Adipocyte (in vitro differentiated cells): ENCODE measurements around the gene USP8.
"Not testable (repeated sequence)": the region's sequence is repeated elsewhere in the genome, so short reads cannot be mapped to it uniquely, and the experiment has no call there.

Source experiments
- DNase-seq: peaks from one replicate; pipeline ENCODE4 v3.0.0-alpha.2; 2015; ENCODE audit warnings: low read depth
- H3K27me3 ChIP-seq: replicated peaks from 2 replicates; pipeline ENCODE4 v1.7.0; 2013; ENCODE audit warnings: mild to moderate bottlenecking, low read length, moderate library complexity; ENCODE audit not compliant: control insufficient read depth, insufficient read depth
- H3K36me3 ChIP-seq: 2 replicates; pipeline ENCODE4 v1.7.0; 2013; ENCODE audit warnings: low read length, mild to moderate bottlenecking, moderate library complexity; ENCODE audit not compliant: control insufficient read depth, insufficient read depth, severe bottlenecking
- H3K4me1 ChIP-seq: 2 replicates; pipeline ENCODE4 v1.7.0; 2013; ENCODE audit warnings: mild to moderate bottlenecking, low read length, moderate library complexity; ENCODE audit not compliant: control insufficient read depth, insufficient read depth
- H3K4me3 ChIP-seq: 2 replicates; pipeline ENCODE4 v1.7.0; 2013; ENCODE audit warnings: mild to moderate bottlenecking, low read length, moderate library complexity
- H3K9ac ChIP-seq: 2 replicates; pipeline ENCODE4 v1.7.0; 2013; ENCODE audit warnings: mild to moderate bottlenecking, low read length, moderate library complexity
- H3K9me3 ChIP-seq: 2 replicates; pipeline ENCODE4 v1.7.0; 2013; ENCODE audit warnings: mild to moderate bottlenecking, low read length, moderate library complexity; ENCODE audit not compliant: control insufficient read depth

USP8 gene

DNA sequence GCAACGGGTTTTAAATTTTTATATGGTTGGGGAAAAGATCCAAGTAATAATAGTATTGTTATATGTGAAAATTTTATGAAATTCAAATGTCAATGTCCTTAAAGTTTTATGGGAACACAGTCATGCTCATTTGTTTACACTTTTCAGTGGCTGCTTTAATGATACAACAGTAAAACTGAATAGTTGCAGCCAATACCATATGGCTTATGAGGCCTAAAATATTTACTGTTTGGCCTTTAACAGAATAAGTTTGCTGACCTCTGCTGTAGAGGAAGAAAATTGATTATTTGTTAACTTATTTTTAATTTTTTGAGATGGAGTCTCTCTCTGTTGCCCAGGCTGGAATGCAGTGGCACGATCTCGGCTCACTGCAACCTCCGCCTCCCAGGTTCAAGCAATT lies 77.6 kb downstream of the USP8 start:
- no peak overlapping the region for H3K9ac ChIP-seq
- peaks cover 63% of the 10 kb centered on the region for H3K36me3 ChIP-seq
- H3K4me1 ChIP-seq = no peaks in the 10 kb centered on the region
- no peak for DNase-seq
- H3K4me3 ChIP-seq = no peak overlapping the region
- no peaks in the 10 kb centered on the region for H3K27me3 ChIP-seq
- H3K9me3 ChIP-seq = no peaks in the 10 kb centered on the region

DNA sequence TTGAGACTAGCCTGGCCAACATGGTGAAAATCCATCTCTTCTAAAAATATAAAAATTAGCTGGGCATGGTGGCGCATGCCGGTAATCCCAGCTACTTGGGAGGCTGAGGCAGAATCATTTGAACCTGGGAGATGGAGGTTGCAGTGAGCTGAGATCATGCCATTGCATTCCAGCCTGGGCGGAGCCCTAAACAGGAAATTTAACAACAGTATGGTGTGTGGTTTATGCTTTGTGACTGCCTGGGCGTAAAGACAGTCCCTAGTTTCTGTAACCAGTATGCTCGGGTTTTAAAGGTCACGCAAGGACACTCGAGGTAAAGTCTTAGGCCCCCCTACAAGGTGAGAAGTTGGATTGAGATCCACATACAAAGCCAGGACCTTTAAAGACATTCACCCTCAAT lies 78.9 kb downstream of the USP8 start:
- no peak overlapping the region for H3K9ac ChIP-seq
- peaks cover 50% of the 10 kb centered on the region for H3K36me3 ChIP-seq
- H3K4me3 ChIP-seq = no peak overlapping the region
- no peaks in the 10 kb centered on the region for H3K4me1 ChIP-seq
- H3K9me3 ChIP-seq = no peaks in the 10 kb centered on the region
- H3K27me3 ChIP-seq = no peaks in the 10 kb centered on the region
- no peak for DNase-seq

- H3K9ac ChIP-seq, H3K9me3 ChIP-seq, H3K27me3 ChIP-seq, H3K4me3 ChIP-seq, DNase-seq, H3K4me1 ChIP-seq: not testable (repeated sequence)
- H3K36me3 ChIP-seq = peaks cover 25% of the 10 kb centered on the region
These were observed 81.5 kb downstream of the USP8 start for GRCh38 chr15:50505656-50506055.

- H3K9ac ChIP-seq = no peak overlapping the region
- H3K4me3 ChIP-seq = no peak overlapping the region
- H3K4me1 ChIP-seq = no peaks in the 10 kb centered on the region
- H3K36me3 ChIP-seq = peaks cover 21% of the 10 kb centered on the region
- no peaks in the 10 kb centered on the region for H3K27me3 ChIP-seq
- no peak for DNase-seq
- H3K9me3 ChIP-seq = no peaks in the 10 kb centered on the region
These were observed 81.9 kb downstream of the USP8 start for GRCh38 chr15:50506121-50506520.

GRCh38 chr15:50513001-50513400 lies 88.8 kb downstream of the USP8 start:
- Histone ChIP-seq H3K9me3 (no peaks in the 10 kb centered on the region), H3K4me3 (no peak overlapping the region), H3K27me3 (no peaks in the 10 kb centered on the region), H3K9ac (no peak overlapping the region), H3K4me1 (no peaks in the 10 kb centered on the region), H3K36me3 (no peaks in the 10 kb centered on the region)
- no peak for DNase-seq

DNA sequence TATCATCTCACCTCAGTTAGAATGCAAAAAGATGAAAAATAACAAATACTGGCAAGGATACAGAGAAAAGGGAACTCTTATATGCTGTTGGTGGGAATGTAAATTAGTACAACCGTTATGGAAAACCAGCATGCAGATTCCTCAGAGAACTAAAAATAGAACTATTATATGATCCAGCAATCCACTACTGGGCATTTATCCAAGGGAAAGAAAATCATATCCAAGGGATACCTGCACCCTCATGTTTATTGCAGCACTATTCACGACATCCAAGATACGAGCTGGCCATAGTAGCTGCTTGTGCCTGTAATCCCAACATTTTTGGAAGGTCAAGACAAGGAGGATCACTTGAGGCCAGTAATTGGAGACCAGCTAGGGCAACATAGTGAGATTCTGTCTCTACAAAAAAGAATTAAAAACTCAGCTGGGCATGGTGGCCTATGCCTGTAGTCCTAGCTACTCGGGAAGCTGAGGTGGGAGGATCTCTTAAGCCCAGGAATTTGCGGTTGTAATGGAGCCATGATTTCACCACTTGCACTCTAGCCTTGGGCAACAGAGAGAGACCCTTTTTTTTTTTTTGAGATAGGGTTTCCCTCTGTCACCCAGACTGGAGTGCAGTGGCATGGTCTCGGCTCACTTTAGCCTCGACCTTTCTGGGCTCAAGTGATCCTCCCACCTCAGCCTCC lies 95.7 kb downstream of the USP8 start:
- H3K9me3 ChIP-seq = no peaks in the 10 kb centered on the region
- no peaks in the 10 kb centered on the region for H3K27me3 ChIP-seq
- DNase-seq = no peak
- H3K36me3 ChIP-seq = no peaks in the 10 kb centered on the region
- peaks cover 16% of the 10 kb centered on the region for H3K4me1 ChIP-seq
- H3K9ac ChIP-seq = no peak overlapping the region
- H3K4me3 ChIP-seq = no peak overlapping the region

GRCh38 chr15:50523851-50524251 lies 99.6 kb downstream of the USP8 start:
- H3K9me3 ChIP-seq = no peaks in the 10 kb centered on the region
- no peaks in the 10 kb centered on the region for H3K36me3 ChIP-seq
- H3K4me1 ChIP-seq = peaks cover 16% of the 10 kb centered on the region
- no peaks in the 10 kb centered on the region for H3K27me3 ChIP-seq
- DNase-seq = peak; percentile 84
- H3K4me3 ChIP-seq = peak overlapping the region; percentile 47
- no peak overlapping the region for H3K9ac ChIP-seq

DNA sequence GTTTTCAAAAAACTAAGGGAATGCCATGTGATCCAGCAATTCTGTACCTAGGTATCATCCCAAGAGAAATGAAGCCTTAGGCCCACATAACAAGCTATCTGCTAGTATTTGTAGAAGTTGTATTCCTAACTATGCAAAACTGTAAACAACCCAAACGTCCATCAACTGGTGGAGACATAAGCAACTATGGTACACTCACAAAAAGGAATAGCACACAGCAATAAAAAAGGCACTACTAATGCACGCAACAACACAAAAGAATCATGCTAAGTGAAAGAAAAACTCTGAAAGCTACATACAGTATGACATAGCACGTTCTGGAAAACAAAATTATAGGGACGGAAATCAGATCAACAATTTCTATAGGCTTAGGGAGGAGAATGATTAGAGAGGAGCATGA lies 107.0 kb downstream of the USP8 start:
- H3K27me3 ChIP-seq = no peaks in the 10 kb centered on the region
- no peaks in the 10 kb centered on the region for H3K9me3 ChIP-seq
- DNase-seq = no peak
- no peaks in the 10 kb centered on the region for H3K36me3 ChIP-seq
- H3K9ac ChIP-seq = no peak overlapping the region
- no peaks in the 10 kb centered on the region for H3K4me1 ChIP-seq
- no peak overlapping the region for H3K4me3 ChIP-seq

DNA sequence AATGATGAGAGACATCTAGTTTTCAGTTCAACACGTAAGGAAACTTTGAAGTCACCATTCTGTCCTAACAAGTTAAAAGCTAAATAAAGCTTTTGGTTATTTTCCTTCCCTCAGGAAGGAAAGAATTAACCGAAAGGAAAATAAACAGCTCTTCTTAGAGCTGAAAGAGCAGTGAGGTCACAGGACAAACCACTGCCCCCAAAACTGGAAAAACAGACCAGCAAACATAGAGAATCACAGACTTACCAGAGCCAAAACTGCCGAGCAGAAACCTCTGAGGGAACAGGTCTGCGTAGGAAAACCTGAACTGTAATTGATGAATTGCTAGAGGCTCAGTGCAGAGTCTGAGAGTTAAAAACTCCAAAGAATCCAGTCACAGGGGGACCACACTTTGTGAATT lies 107.6 kb downstream of the USP8 start:
- H3K9ac ChIP-seq = no peak overlapping the region
- H3K9me3 ChIP-seq = no peaks in the 10 kb centered on the region
- no peaks in the 10 kb centered on the region for H3K36me3 ChIP-seq
- H3K4me1 ChIP-seq = no peaks in the 10 kb centered on the region
- no peak overlapping the region for H3K4me3 ChIP-seq
- no peaks in the 10 kb centered on the region for H3K27me3 ChIP-seq
- DNase-seq = no peak

DNA sequence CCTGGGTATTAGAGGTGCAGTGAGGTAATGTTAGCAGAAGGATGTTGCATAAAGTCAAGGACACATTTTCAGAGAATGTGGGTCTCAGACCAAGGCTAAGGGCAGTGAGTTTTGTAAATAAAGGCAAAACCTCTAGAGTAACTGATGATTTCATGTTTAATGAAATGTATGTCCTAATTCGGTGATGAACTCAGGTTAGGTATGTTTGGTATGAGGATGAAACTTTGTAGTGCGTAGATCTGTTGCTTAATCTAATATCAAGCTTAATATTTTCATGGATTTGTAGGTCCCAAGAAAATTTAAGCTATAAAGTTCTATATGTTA lies 118.6 kb downstream of the USP8 start:
- H3K36me3 ChIP-seq = no peaks in the 10 kb centered on the region
- H3K4me1 ChIP-seq = peaks cover 26% of the 10 kb centered on the region
- H3K9ac ChIP-seq = no peak overlapping the region
- no peaks in the 10 kb centered on the region for H3K9me3 ChIP-seq
- peak overlapping the region; percentile 8 for H3K4me3 ChIP-seq
- H3K27me3 ChIP-seq = peaks cover 4% of the 10 kb centered on the region
- peak; percentile 11 for DNase-seq

GRCh38 chr15:50543556-50543955 lies 119.4 kb downstream of the USP8 start:
- Histone ChIP-seq H3K36me3 (no peaks in the 10 kb centered on the region), H3K4me3 (no peak overlapping the region), H3K27me3 (peaks cover 4% of the 10 kb centered on the region), H3K9me3 (no peaks in the 10 kb centered on the region), H3K9ac (no peak overlapping the region), H3K4me1 (peaks cover 26% of the 10 kb centered on the region)
- DNase-seq = no peak

GRCh38 chr15:50544368-50544767 lies 120.2 kb downstream of the USP8 start:
- DNase-seq = no peak
- Histone ChIP-seq H3K4me3 (no peak overlapping the region), H3K36me3 (no peaks in the 10 kb centered on the region), H3K27me3 (peaks cover 4% of the 10 kb centered on the region), H3K4me1 (peaks cover 26% of the 10 kb centered on the region), H3K9me3 (no peaks in the 10 kb centered on the region), H3K9ac (no peak overlapping the region)
